Measurements from ENCODE around the gene ZNF460. TPM values are rescaled to one million over a fixed set of nuclear protein-coding genes. Genes with fewer than 3 reads are reported as not detected.
"Not testable (repeated sequence)": the region's sequence is repeated elsewhere in the genome, so short reads cannot be mapped to it uniquely, and the experiment has no call there.

ZNF460 gene
- polyA plus RNA-seq, 2 of the 4 experiments (the other 2 are of a cell fraction), result 0.50 to 16.1 TPM

- TF ChIP-seq FOSL2 (IDR thresholded peaks at IDR 0.05), result no peak
- no peak for TF ChIP-seq FOSL2 (CRISPR knock-in tag; IDR thresholded peaks at IDR 0.05)
- no peak for TF ChIP-seq CBX8 (IDR thresholded peaks at IDR 0.05)
- TF ChIP-seq NFE2L2 (conservative IDR thresholded peaks at IDR 0.05; ENCODE audit: low read length), result no peak
- no peak for TF ChIP-seq MAZ (IDR thresholded peaks at IDR 0.05; ENCODE audit: borderline replicate concordance, low read depth, low read length)
- TF ChIP-seq, protein P1, sequence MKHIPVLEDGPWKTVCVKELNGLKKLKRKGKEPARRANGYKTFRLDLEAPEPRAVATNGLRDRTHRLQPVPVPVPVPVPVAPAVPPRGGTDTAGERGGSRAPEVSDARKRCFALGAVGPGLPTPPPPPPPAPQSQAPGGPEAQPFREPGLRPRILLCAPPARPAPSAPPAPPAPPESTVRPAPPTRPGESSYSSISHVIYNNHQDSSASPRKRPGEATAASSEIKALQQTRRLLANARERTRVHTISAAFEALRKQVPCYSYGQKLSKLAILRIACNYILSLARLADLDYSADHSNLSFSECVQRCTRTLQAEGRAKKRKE (CRISPR knock-in tag; IDR thresholded peaks at IDR 0.05; ENCODE audit: low read depth), result no peak
- TF ChIP-seq HDAC2 (IDR thresholded peaks at IDR 0.05), result no peak
- no peak for TF ChIP-seq PHF8 (IDR thresholded peaks at IDR 0.05; ENCODE audit: borderline replicate concordance, low read depth)
- TF ChIP-seq HOXB13 (CRISPR knock-in tag; IDR thresholded peaks at IDR 0.05; ENCODE audit: low read depth), result no peak
- TF ChIP-seq TP53 (CRISPR knock-in tag; IDR thresholded peaks at IDR 0.05), result no peak
- TF ChIP-seq FOSB (CRISPR knock-in tag; IDR thresholded peaks at IDR 0.05), result no peak
- TF ChIP-seq HOXA7 (CRISPR knock-in tag; IDR thresholded peaks at IDR 0.05), result no peak
- no peak for TF ChIP-seq SMC3 (IDR thresholded peaks at IDR 0.05)
- no peak for TF ChIP-seq MAFK (IDR thresholded peaks at IDR 0.05; ENCODE audit: partially characterized antibody)
- TF ChIP-seq EHF (CRISPR knock-in tag; IDR thresholded peaks at IDR 0.05), result no peak
- TF ChIP-seq JUN (IDR thresholded peaks at IDR 0.05), result no peak
- no peak for TF ChIP-seq HOXB5 (CRISPR knock-in tag; IDR thresholded peaks at IDR 0.05)
- TF ChIP-seq NR3C1 (IDR thresholded peaks at IDR 0.05), result no peak
- no peak for TF ChIP-seq ZC3H11A (IDR thresholded peaks at IDR 0.05)
- TF ChIP-seq BCL3 (IDR thresholded peaks at IDR 0.05), result no peak
- ChIA-PET POLR2A (no interaction called here), CTCF (no interaction called here)
- H3K4me2 ChIP-seq, result no peak overlapping the region
- peaks cover 50% of the 10 kb centered on the region for H3K9me3 ChIP-seq
- 69% methylated on average over 1 of the region's 1 CpG for WGBS (ENCODE audit: missing lambda C conversion rate)
- no peak overlapping the region for H3K4me3 ChIP-seq
- no peak for FAIRE-seq
- H3K4me1 ChIP-seq, result no peaks in the 10 kb centered on the region
- no peak for DNase-seq (ENCODE audit: low read depth in 1 of 2, low spot score in 1 of 2)
- H3K27ac ChIP-seq, result no peak overlapping the region
- ATAC-seq, result no peak
Observed at GRCh38 chr19:57276430-57276829, 3.9 kb upstream of the ZNF460 start.

DNA sequence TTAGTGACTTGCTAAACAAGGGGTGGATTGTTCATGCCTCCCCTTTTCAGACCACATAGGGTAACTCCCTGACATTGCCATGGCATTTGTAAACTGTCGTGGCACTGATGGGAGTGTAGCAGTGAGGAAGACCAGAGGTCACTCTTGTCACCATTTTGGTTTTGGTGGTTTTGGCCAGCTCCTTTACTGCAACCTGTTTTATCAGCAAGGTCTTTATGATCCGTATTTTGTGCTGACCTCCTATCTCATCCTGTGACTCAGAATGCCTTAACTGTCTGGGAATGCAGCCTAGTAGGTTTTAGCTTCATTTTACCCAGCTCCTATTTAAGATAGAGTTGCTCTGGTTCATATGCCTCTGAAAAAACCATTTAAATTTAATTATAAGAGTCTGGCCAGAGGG, 1.8 kb upstream of the ZNF460 start:
- ATAC-seq; CTCF ChIA-PET; DNase-seq (ENCODE audit: low read depth in 1 of 2, low spot score in 1 of 2); H3K4me3 ChIP-seq; POLR2A ChIA-PET; H3K4me1 ChIP-seq; FAIRE-seq; H3K27ac ChIP-seq; H3K4me2 ChIP-seq: not testable (repeated sequence)
- H3K9me3 ChIP-seq, result peaks cover 57% of the 10 kb centered on the region
- 90% methylated on average over 2 of the region's 2 CpGs for WGBS (ENCODE audit: missing lambda C conversion rate)

- FAIRE-seq, result peak; percentile 61
- Histone ChIP-seq H3K4me3 (peak overlapping the region; percentile 71), H3K4me1 (no peaks in the 10 kb centered on the region), H3K4me2 (peak overlapping the region; percentile 74), H3K9me3 (peaks cover 63% of the 10 kb centered on the region), H3K27ac (peak overlapping the region; percentile 94 to 97)
- peak; percentile 97 to 98 for DNase-seq (ENCODE audit: low read depth in 1 of 2, low spot score in 1 of 2)
- POLR2A ChIA-PET, result interaction anchor here (0.5 to 0.8 kb wide), 2 partner anchors 39 to 1132 kb away, joined by 3 to 4 read pairs; partner anchors contain the start of gene ZNF805
- peak; percentile 92 to 95 for ATAC-seq
- CTCF ChIA-PET, result no interaction called here
- 19% methylated on average over 25 of the region's 25 CpGs for WGBS (ENCODE audit: missing lambda C conversion rate)
- TF ChIP-seq HOXB13 (CRISPR knock-in tag; IDR thresholded peaks at IDR 0.05; ENCODE audit: low read depth) (no peak), HMGXB4 (CRISPR knock-in tag; IDR thresholded peaks at IDR 0.05; ENCODE audit: borderline replicate concordance) (peak; percentile 67; the same call in 1 of the 2 replicates), BHLHE40 (IDR thresholded peaks at IDR 0.05; ENCODE audit: low read depth, low read length) (0 out of 2 replicates have a peak, but pooled peaks have one; percentile 11), CHD4 (IDR thresholded peaks at IDR 0.05; ENCODE audit: borderline replicate concordance) (no peak), ZNF302 (CRISPR knock-in tag; IDR thresholded peaks at IDR 0.05) (no peak), EHF (CRISPR knock-in tag; IDR thresholded peaks at IDR 0.05) (peak; percentile 92; the same call in 1 of the 2 replicates), MYC (IDR thresholded peaks at IDR 0.05; ENCODE audit: borderline replicate concordance, low read length) (peak; percentile 90), EP300 (IDR thresholded peaks at IDR 0.05) (no peak), SREBF2 (IDR thresholded peaks at IDR 0.05) (no peak), BCL3 (IDR thresholded peaks at IDR 0.05) (peak; percentile 20; the same call in 2 of the 3 replicates), RNF2 (IDR thresholded peaks at IDR 0.05; ENCODE audit: borderline replicate concordance, low read depth) (no peak), POLR2AphosphoS2 (conservative IDR thresholded peaks at IDR 0.05; ENCODE audit: low read length) (no peak), PHF8 (IDR thresholded peaks at IDR 0.05; ENCODE audit: borderline replicate concordance, low read depth) (peak; percentile 90)
- TF ChIP-seq, protein P1 (CRISPR knock-in tag; IDR thresholded peaks at IDR 0.05; ENCODE audit: low read depth), result peak; percentile 67
Observed at GRCh38 chr19:57279418-57280164, 694 bp upstream of the ZNF460 start.

Measured in A549 (cell line).